OCI-LY3 (cell line): ENCODE measurements around the gene ATG16L2.
A peak's percentile ranks its signal among the peaks of the same experiment; 100 is the strongest.

Experiments
- H2AFZ ChIP-seq: fragments of 200-600, 300-600 bp; shearing (Covaris generic); 2 replicates; pipeline ENCODE4 v1.6.0; 2014; ENCODE audit warnings: antibody characterized with exemption, low read depth, low read length
- H3K27ac ChIP-seq: fragments of 200-600, 300-600 bp; sonication (generic); 2 replicates; pipeline ENCODE4 v1.5.1; 2014; ENCODE audit warnings: mild to moderate bottlenecking, low read length, moderate library complexity, mixed read lengths
- H3K27me3 ChIP-seq: fragments of 200-600, 300-600 bp; sonication (generic); 2 replicates; pipeline ENCODE4 v1.6.1; 2014; ENCODE audit warnings: low read depth, low read length, mixed read lengths
- H3K36me3 ChIP-seq: fragments of 200-600, 300-600 bp; sonication (generic); replicated peaks from 2 replicates; pipeline ENCODE3; 2014; ENCODE audit warnings: low read depth, low read length, mixed read lengths
- H3K4me1 ChIP-seq: fragments of 300-600, 200-600 bp; sonication (generic); 2 replicates; pipeline ENCODE4 v1.6.1; 2014; ENCODE audit warnings: low read length, mixed read lengths
- H3K4me2 ChIP-seq: fragments of 200-600, 300-600 bp; sonication (generic); 2 replicates; pipeline ENCODE4 v1.6.1; 2014; ENCODE audit warnings: low read length, mixed read lengths
- H3K4me3 ChIP-seq: fragments of 300-600, 200-600 bp; sonication (generic); 2 replicates; pipeline ENCODE4 v1.5.1; 2014; ENCODE audit warnings: antibody characterized with exemption, mild to moderate bottlenecking, low read length, moderate library complexity
- H3K79me2 ChIP-seq: fragments of 300-600, 200-600 bp; shearing (Covaris generic); 2 replicates; pipeline ENCODE4 v1.6.1; 2014; ENCODE audit warnings: mild to moderate bottlenecking, low read length, mixed read lengths
- H3K9ac ChIP-seq: fragments of 300-600, 200-600 bp; shearing (Covaris generic); 2 replicates; pipeline ENCODE4 v1.6.0; 2014; ENCODE audit warnings: mild to moderate bottlenecking, low read length, moderate library complexity
- H3K9me3 ChIP-seq: fragments of 200-600, 300-600 bp; shearing (Covaris generic); 2 replicates; pipeline ENCODE4 v1.6.1; 2014; ENCODE audit warnings: low read length, mixed read lengths; ENCODE audit not compliant: insufficient read depth
- H4K20me1 ChIP-seq: fragments of 200-600, 300-600 bp; sonication (generic); 2 replicates; pipeline ENCODE4 v1.6.1; 2016; ENCODE audit warnings: low read length, mixed read lengths; ENCODE audit not compliant: insufficient read depth
- EZH2phosphoT487 ChIP-seq: fragments of 200-600 bp; shearing (Covaris generic); IDR thresholded peaks from 2 replicates; pipeline ENCODE4 v1.6.1; 2018; ENCODE audit warnings: antibody characterized with exemption, mixed run types, low read depth
- TF ChIP-seq, protein P1 (sequence below): fragments of 200-600, 300-600 bp; sonication (generic); IDR thresholded peaks from 2 replicates; pipeline ENCODE4 v1.5.1; 2014; ENCODE audit warnings: antibody characterized with exemption, low read length, low read depth

The ATG16L2 gene

DNA sequence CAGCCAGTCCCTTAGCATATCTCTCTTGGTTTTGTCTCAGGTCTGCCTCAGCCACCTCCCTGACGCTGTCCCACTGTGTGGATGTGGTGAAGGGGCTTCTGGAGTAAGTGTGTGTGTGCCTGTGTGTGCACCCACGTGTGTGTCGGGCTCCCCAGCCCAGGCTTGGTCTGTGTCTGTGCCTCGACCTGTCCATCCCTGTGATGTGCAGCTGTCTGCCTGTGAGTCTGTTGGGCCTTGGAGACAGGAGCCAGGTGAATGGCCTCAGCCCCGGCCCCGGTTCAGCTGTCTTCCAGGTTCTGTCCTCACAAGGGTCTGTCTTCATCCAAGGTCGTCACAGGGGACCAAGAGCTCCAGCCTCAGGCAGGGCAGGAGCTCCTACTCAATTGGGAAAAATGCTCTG lies 9.8 kb downstream of the ATG16L2 start:
- no peak overlapping the region for H3K9ac ChIP-seq
- H3K36me3 ChIP-seq = peaks cover 26% of the 10 kb centered on the region
- no peaks in the 10 kb centered on the region for H3K27me3 ChIP-seq
- H3K79me2 ChIP-seq = no peaks in the 10 kb centered on the region
- peaks cover 32% of the 10 kb centered on the region for H3K4me1 ChIP-seq
- no peak overlapping the region for H3K4me3 ChIP-seq
- H3K4me2 ChIP-seq = no peak overlapping the region
- no peak overlapping the region for H2AFZ ChIP-seq
- TF ChIP-seq, protein P1, sequence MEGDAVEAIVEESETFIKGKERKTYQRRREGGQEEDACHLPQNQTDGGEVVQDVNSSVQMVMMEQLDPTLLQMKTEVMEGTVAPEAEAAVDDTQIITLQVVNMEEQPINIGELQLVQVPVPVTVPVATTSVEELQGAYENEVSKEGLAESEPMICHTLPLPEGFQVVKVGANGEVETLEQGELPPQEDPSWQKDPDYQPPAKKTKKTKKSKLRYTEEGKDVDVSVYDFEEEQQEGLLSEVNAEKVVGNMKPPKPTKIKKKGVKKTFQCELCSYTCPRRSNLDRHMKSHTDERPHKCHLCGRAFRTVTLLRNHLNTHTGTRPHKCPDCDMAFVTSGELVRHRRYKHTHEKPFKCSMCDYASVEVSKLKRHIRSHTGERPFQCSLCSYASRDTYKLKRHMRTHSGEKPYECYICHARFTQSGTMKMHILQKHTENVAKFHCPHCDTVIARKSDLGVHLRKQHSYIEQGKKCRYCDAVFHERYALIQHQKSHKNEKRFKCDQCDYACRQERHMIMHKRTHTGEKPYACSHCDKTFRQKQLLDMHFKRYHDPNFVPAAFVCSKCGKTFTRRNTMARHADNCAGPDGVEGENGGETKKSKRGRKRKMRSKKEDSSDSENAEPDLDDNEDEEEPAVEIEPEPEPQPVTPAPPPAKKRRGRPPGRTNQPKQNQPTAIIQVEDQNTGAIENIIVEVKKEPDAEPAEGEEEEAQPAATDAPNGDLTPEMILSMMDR = no peak
- TF ChIP-seq EZH2phosphoT487 = no peak
- peak overlapping the region; percentile 21 for H3K27ac ChIP-seq
- no peaks in the 10 kb centered on the region for H3K9me3 ChIP-seq
- H4K20me1 ChIP-seq = peaks cover 22% of the 10 kb centered on the region; the same call in 1 of the 2 replicates

DNA sequence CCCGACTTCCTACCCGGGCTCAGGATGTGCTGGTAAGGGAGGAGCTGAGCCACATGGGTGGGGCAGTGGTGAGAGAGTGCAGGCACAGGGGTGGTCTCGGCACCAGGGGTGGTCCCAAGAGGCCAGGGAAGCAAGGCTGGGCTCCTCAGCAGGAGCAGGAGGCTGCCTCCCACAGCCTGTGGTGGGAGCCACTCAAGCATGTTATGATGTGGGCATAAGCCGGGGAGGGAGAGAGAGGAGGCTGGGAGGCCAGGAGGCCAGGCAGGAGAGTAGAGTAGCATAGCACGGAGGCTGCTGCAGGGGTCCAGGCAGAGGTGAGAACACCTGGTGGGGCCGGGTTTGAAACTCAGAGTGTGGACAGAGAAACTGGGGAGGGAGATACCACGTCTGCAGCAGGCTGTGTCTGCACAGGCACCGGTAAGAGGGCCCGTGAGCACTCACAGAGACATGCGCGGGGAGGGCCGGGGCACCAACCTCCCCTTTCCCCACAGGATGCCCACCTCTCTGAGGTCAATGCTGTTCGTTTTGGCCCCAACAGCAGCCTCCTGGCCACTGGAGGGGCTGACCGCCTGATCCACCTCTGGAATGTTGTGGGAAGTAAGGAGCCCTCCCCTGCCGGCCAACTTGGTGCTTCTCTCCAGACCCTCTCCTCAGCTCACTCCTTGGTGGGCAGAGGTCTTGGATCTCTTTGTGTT lies 10.7 kb downstream of the ATG16L2 start:
- peaks cover 32% of the 10 kb centered on the region for H3K4me1 ChIP-seq
- H3K27me3 ChIP-seq = no peaks in the 10 kb centered on the region
- peaks cover 35% of the 10 kb centered on the region for H3K36me3 ChIP-seq
- H3K27ac ChIP-seq = no peak overlapping the region
- no peak overlapping the region for H3K9ac ChIP-seq
- H3K4me3 ChIP-seq = no peak overlapping the region
- no peaks in the 10 kb centered on the region for H3K79me2 ChIP-seq
- H2AFZ ChIP-seq = no peak overlapping the region
- no peak for TF ChIP-seq EZH2phosphoT487
- TF ChIP-seq, protein P1 = no peak
- H3K9me3 ChIP-seq = no peaks in the 10 kb centered on the region
- no peak overlapping the region for H3K4me2 ChIP-seq
- H4K20me1 ChIP-seq = peaks cover 22% of the 10 kb centered on the region

DNA sequence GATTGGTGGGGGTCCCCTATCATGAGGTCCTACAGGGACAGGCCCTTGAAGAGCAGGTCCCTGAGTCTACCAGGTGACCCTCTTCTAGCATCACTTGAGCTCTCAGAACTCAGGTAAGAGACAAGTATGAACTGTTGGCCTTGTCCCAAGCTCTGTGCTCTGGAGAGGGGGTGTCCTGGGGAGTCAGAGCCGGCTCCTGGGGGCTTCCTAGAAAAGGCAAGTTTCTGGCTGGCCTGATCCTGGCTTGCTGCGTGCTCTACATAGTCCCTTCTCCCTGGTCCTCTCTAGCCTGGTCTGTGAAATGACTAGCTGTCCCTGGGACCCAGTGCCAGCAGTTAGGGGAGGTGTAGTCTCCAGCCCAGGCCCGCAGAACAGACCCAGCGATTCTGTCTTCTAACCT lies 11.4 kb downstream of the ATG16L2 start:
- Histone ChIP-seq H3K4me2 (no peak overlapping the region), H3K9ac (no peak overlapping the region), H3K4me3 (no peak overlapping the region), H3K79me2 (no peaks in the 10 kb centered on the region), H2AFZ (no peak overlapping the region), H3K36me3 (peaks cover 36% of the 10 kb centered on the region), H3K27me3 (no peaks in the 10 kb centered on the region), H3K27ac (peak overlapping the region; percentile 41; the same call in 1 of the 2 replicates), H3K4me1 (peaks cover 32% of the 10 kb centered on the region), H3K9me3 (no peaks in the 10 kb centered on the region), H4K20me1 (peaks cover 22% of the 10 kb centered on the region)
- TF ChIP-seq, protein P1 = no peak
- no peak for TF ChIP-seq EZH2phosphoT487

DNA sequence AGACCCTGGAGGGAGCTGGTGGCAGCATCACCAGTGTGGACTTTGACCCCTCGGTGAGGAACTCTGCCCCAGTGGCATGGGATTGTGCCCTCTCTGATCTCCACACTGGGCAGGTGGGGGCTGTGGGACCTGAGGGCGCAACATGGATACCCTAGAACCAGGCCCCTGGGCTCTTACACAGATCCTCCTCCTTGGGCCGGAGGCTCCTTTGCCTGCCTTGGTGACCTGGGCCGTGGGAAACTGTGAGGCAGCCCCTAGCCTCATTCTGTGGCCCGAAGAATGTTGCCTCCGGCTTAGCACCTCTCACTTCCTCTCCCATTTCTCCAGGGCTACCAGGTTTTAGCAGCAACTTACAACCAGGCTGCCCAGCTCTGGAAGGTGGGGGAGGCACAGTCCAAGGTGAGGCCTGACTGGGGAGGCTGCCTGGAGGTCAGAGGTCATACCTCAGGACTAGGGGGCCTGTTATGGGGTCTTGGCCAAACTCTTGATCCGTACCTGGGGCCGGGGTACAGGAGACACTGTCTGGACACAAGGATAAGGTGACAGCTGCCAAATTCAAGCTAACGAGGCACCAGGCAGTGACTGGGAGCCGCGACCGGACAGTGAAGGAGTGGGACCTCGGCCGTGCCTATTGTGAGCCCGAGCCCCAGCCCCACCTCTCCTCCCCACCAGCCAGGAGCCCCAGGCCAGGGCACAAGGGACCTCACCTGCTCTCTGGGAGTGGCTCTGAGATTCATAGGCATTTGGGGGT lies 12.2 kb downstream of the ATG16L2 start:
- H3K79me2 ChIP-seq = no peaks in the 10 kb centered on the region
- no peak for TF ChIP-seq EZH2phosphoT487
- TF ChIP-seq, protein P1 = no peak
- no peak overlapping the region for H3K4me2 ChIP-seq
- no peaks in the 10 kb centered on the region for H3K27me3 ChIP-seq
- no peak overlapping the region for H3K9ac ChIP-seq
- H3K4me1 ChIP-seq = peaks cover 27% of the 10 kb centered on the region
- no peak overlapping the region for H2AFZ ChIP-seq
- H3K9me3 ChIP-seq = no peaks in the 10 kb centered on the region
- peak overlapping the region; percentile 41 for H3K27ac ChIP-seq
- no peak overlapping the region for H3K4me3 ChIP-seq
- peaks cover 22% of the 10 kb centered on the region for H4K20me1 ChIP-seq
- peaks cover 36% of the 10 kb centered on the region for H3K36me3 ChIP-seq
